ENCODE measurements around the gene PRPF19. TPM values are rescaled to one million over a fixed set of nuclear protein-coding genes. Genes with fewer than 3 reads are reported as not detected.

The PRPF19 gene
- total RNA-seq, 4 donors from 2014 or later, result 35.7 to 63.0 (median 57.1) TPM

GRCh38 chr11:60852117-60852981, 54.0 kb downstream of the PRPF19 start:
- intact Hi-C loops (cut with DNase I), result no loop called here
- no peak for DNase-seq (ENCODE audit: extremely low spot score)
- TF ChIP-seq, protein P1, sequence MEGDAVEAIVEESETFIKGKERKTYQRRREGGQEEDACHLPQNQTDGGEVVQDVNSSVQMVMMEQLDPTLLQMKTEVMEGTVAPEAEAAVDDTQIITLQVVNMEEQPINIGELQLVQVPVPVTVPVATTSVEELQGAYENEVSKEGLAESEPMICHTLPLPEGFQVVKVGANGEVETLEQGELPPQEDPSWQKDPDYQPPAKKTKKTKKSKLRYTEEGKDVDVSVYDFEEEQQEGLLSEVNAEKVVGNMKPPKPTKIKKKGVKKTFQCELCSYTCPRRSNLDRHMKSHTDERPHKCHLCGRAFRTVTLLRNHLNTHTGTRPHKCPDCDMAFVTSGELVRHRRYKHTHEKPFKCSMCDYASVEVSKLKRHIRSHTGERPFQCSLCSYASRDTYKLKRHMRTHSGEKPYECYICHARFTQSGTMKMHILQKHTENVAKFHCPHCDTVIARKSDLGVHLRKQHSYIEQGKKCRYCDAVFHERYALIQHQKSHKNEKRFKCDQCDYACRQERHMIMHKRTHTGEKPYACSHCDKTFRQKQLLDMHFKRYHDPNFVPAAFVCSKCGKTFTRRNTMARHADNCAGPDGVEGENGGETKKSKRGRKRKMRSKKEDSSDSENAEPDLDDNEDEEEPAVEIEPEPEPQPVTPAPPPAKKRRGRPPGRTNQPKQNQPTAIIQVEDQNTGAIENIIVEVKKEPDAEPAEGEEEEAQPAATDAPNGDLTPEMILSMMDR (IDR thresholded peaks at IDR 0.05), result no peak
- no peak for TF ChIP-seq POLR2A (IDR thresholded peaks at IDR 0.05; ENCODE audit: low read depth)
- TF ChIP-seq EP300 (IDR thresholded peaks at IDR 0.05), result no peak
- TF ChIP-seq POLR2AphosphoS5 (IDR thresholded peaks at IDR 0.05), result no peak
- peaks cover 0 to 12% (median 5%) of the 10 kb centered on the region in 4 donors for H3K4me1 ChIP-seq
- no peak overlapping the region for H3K27ac ChIP-seq (replicated peaks in 1 of 4)
- 65% methylated on average over 30 of the region's 78 CpGs for WGBS
- peaks cover 0 to 31% (median 0%) of the 10 kb centered on the region in 4 donors for H3K27me3 ChIP-seq
- no peaks in the 10 kb centered on the region for H3K9me3 ChIP-seq
- no peak overlapping the region for H3K4me3 ChIP-seq
- peaks cover 26 to 58% (median 55%) of the 10 kb centered on the region in 4 donors for H3K36me3 ChIP-seq

- intact Hi-C loops (cut with DNase I), result no loop called here
- TF ChIP-seq EP300 (IDR thresholded peaks at IDR 0.05) (no peak), POLR2AphosphoS5 (IDR thresholded peaks at IDR 0.05) (no peak), POLR2A (IDR thresholded peaks at IDR 0.05; ENCODE audit: low read depth) (no peak)
- TF ChIP-seq, protein P1 (IDR thresholded peaks at IDR 0.05), result no peak
- 94% methylated on average over 17 of the region's 17 CpGs for WGBS
- Histone ChIP-seq H3K27me3 (peaks cover 0 to 31% (median 0%) of the 10 kb centered on the region in 4 donors), H3K9me3 (no peaks in the 10 kb centered on the region), H3K4me1 (peaks cover 0 to 12% (median 5%) of the 10 kb centered on the region in 4 donors), H3K36me3 (peaks cover 30 to 64% (median 59%) of the 10 kb centered on the region in 4 donors), H3K4me3 (no peak overlapping the region), H3K27ac (replicated peaks in 1 of 4) (no peak overlapping the region)
- DNase-seq (ENCODE audit: extremely low spot score), result no peak
These were observed 54.9 kb downstream of the PRPF19 start for GRCh38 chr11:60851327-60852104.

DNA sequence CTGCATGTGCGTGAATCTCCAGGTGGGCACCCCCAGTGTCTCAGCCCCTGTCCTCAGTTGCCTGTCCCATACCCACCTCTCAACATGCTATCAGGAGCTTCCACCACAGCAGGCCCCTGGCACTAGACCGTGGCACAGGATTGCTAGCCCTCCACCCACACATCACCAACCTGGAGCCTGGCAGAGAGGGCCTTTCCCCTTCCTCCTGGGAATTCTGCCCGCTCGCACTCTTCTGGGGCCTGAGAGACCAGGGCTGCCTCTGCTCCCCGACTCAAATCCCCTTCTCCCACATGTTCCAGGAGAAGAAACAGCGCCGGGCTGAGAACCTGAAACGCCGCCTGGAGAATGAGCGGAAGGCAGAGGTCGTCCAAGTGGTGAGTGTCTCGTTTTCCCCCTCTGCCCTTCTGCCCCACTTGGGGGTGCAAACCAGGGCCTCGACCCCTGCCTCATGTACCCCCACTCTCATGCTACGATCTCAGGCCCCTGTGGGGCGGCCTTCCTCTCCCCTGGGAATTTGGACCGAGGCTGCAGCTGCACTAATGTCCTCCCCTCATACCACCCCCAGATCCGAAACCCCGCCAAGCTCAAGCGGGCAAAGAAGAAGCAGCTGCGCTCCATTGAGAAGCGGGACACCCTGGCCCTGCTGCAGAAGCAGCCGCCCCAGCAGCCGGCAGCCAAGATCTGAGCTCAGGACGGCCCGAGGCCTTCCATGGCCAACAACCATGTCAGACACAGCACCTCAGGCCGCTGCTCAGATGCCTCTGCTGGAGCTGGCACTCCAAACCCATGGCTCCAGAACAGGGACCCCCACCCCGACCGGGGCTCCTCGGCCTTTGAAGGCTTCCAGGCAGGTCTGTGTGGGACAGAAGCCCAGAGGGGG, 56.5 kb downstream of the PRPF19 start:
- Histone ChIP-seq H3K9me3 (no peaks in the 10 kb centered on the region), H3K4me1 (peaks cover 2 to 17% (median 11%) of the 10 kb centered on the region in 4 donors), H3K27ac (replicated peaks in 1 of 4) (no peak overlapping the region), H3K4me3 (no peak overlapping the region), H3K36me3 (peaks cover 30 to 69% (median 59%) of the 10 kb centered on the region in 4 donors), H3K27me3 (peaks cover 0 to 28% (median 0%) of the 10 kb centered on the region in 4 donors)
- 94% methylated on average over 25 of the region's 29 CpGs for WGBS
- intact Hi-C loops (cut with DNase I), result no loop called here
- TF ChIP-seq POLR2A (IDR thresholded peaks at IDR 0.05; ENCODE audit: low read depth) (no peak), EP300 (IDR thresholded peaks at IDR 0.05) (no peak), POLR2AphosphoS5 (IDR thresholded peaks at IDR 0.05) (no peak)
- TF ChIP-seq, protein P1 (IDR thresholded peaks at IDR 0.05), result no peak
- DNase-seq (ENCODE audit: extremely low spot score), result no peak

DNA sequence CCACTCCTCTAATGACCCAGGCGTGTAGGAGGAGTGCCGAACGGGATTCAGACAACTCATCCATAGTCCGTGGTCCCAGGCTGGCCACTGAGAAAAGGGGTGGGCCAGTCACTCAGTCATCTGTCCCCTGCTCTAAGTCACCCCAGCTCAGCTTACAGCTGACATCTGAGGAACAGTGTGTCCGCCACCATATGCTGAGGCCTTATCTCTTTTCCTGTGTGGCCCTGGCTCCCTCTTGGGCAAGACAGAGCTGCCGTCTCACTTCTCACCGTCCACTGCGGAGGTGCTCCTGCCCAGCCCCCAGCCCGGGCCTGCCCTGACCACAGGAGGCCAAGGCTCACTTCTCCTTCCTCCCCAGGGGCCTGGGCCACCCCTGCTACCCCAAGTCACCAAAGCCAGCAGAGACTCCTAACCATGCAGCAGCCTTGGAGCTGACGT, 57.7 kb downstream of the PRPF19 start:
- intact Hi-C loops (cut with DNase I), result no loop called here
- peaks cover 0 to 17% (median 0%) of the 10 kb centered on the region in 4 donors for H3K27me3 ChIP-seq
- 75% methylated on average over 9 of the region's 10 CpGs for WGBS
- no peak overlapping the region for H3K27ac ChIP-seq (replicated peaks in 1 of 4)
- peaks cover 30 to 69% (median 59%) of the 10 kb centered on the region in 4 donors for H3K36me3 ChIP-seq
- no peaks in the 10 kb centered on the region for H3K9me3 ChIP-seq
- H3K4me1 ChIP-seq, result peaks cover 14 to 29% (median 22%) of the 10 kb centered on the region in 4 donors
- H3K4me3 ChIP-seq, result no peak overlapping the region
- DNase-seq (ENCODE audit: extremely low spot score), result no peak
- TF ChIP-seq, protein P1 (IDR thresholded peaks at IDR 0.05), result no peak
- no peak for TF ChIP-seq POLR2AphosphoS5 (IDR thresholded peaks at IDR 0.05)

Measured in esophagus muscularis mucosa (tissue), 4 donors.